Measurements from ENCODE around the gene FAM83G. TPM values are rescaled to one million over a fixed set of nuclear protein-coding genes. Genes with fewer than 3 reads are reported as not detected.

FAM83G gene
- total and polyA plus RNA-seq, 3 donors from 2014 or later: 2.5 to 4.7 (median 4.6) TPM

DNA sequence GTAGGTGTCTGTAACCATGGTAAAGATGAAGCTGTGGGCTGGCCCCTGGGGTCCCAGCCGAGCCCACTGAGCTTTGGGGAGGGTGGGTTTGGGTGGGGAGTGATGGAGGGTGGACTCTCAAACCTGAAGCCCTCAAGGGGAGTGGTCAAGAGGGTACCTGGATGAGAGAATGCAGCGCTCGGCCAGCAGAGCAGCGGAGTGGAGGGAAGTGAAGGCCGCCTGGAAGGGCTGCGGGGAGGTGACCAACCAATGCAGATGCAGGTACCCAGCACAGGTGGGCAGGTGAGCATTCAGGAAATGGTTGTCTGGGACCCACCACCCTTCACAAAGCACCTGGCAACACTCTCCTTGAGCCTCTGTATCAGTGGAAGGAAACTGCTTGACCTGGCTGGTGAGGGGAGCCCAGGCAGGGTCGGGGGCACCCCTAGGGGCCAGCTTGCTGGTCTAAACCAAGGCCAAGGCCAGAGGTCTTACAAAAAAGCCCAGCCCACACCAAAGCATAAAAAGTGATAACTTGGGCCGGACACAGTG, 56.0 kb downstream of the FAM83G start:
- 72 to 80% methylated on average over 8 of the region's 8 CpGs for WGBS, 2 donors
- no peak for TF ChIP-seq POLR2A (IDR thresholded peaks at IDR 0.05)
- TF ChIP-seq, protein P1, sequence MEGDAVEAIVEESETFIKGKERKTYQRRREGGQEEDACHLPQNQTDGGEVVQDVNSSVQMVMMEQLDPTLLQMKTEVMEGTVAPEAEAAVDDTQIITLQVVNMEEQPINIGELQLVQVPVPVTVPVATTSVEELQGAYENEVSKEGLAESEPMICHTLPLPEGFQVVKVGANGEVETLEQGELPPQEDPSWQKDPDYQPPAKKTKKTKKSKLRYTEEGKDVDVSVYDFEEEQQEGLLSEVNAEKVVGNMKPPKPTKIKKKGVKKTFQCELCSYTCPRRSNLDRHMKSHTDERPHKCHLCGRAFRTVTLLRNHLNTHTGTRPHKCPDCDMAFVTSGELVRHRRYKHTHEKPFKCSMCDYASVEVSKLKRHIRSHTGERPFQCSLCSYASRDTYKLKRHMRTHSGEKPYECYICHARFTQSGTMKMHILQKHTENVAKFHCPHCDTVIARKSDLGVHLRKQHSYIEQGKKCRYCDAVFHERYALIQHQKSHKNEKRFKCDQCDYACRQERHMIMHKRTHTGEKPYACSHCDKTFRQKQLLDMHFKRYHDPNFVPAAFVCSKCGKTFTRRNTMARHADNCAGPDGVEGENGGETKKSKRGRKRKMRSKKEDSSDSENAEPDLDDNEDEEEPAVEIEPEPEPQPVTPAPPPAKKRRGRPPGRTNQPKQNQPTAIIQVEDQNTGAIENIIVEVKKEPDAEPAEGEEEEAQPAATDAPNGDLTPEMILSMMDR (IDR thresholded peaks at IDR 0.05): no peak
- intact Hi-C loops (cut with DNase I; ENCODE audit: low total_unique reads): no loop called here
- Histone ChIP-seq H3K27ac (no peak overlapping the region), H3K27me3 (no peaks in the 10 kb centered on the region), H3K36me3 (ENCODE audit: low read depth, missing control alignments) (no peaks in the 10 kb centered on the region), H3K9me3 (no peaks in the 10 kb centered on the region), H3K4me1 (peaks cover 5% of the 10 kb centered on the region), H3K4me3 (no peak overlapping the region)
- DNase-seq: no peak

GRCh38 chr17:18947866-18948265, 56.7 kb downstream of the FAM83G start:
- intact Hi-C loops (cut with DNase I; ENCODE audit: low total_unique reads): no loop called here
- H3K9me3 ChIP-seq: no peaks in the 10 kb centered on the region
- H3K36me3 ChIP-seq (ENCODE audit: low read depth, missing control alignments): no peaks in the 10 kb centered on the region
- peaks cover 5% of the 10 kb centered on the region for H3K4me1 ChIP-seq
- TF ChIP-seq, protein P1 (IDR thresholded peaks at IDR 0.05): no peak
- no peak for TF ChIP-seq POLR2A (IDR thresholded peaks at IDR 0.05)
- WGBS, 2 donors: 74 to 89% methylated on average over 6 of the region's 6 CpGs
- no peaks in the 10 kb centered on the region for H3K27me3 ChIP-seq
- H3K4me3 ChIP-seq: no peak overlapping the region
- H3K27ac ChIP-seq: no peak overlapping the region
- DNase-seq: no peak

GRCh38 chr17:18946536-18946935, 58.0 kb downstream of the FAM83G start:
- WGBS, 2 donors: 74 to 87% methylated on average over 2 of the region's 2 CpGs
- DNase-seq: no peak
- Histone ChIP-seq H3K27ac (no peak overlapping the region), H3K27me3 (no peaks in the 10 kb centered on the region), H3K9me3 (no peaks in the 10 kb centered on the region), H3K4me3 (no peak overlapping the region), H3K4me1 (peaks cover 5% of the 10 kb centered on the region), H3K36me3 (ENCODE audit: low read depth, missing control alignments) (no peaks in the 10 kb centered on the region)
- intact Hi-C loops (cut with DNase I; ENCODE audit: low total_unique reads): no loop called here
- no peak for TF ChIP-seq POLR2A (IDR thresholded peaks at IDR 0.05)
- TF ChIP-seq, protein P1 (IDR thresholded peaks at IDR 0.05): no peak

GRCh38 chr17:18944646-18945045, 59.9 kb downstream of the FAM83G start:
- no peaks in the 10 kb centered on the region for H3K4me1 ChIP-seq
- H3K4me3 ChIP-seq: no peak overlapping the region
- no peak overlapping the region for H3K27ac ChIP-seq
- intact Hi-C loops (cut with DNase I; ENCODE audit: low total_unique reads): no loop called here
- TF ChIP-seq, protein P1 (IDR thresholded peaks at IDR 0.05): no peak
- no peak for TF ChIP-seq POLR2A (IDR thresholded peaks at IDR 0.05)
- no peak for DNase-seq
- WGBS, 2 donors: 83 to 86% methylated on average over 5 of the region's 5 CpGs
- no peaks in the 10 kb centered on the region for H3K36me3 ChIP-seq (ENCODE audit: low read depth, missing control alignments)
- no peaks in the 10 kb centered on the region for H3K9me3 ChIP-seq
- H3K27me3 ChIP-seq: no peaks in the 10 kb centered on the region

GRCh38 chr17:18938692-18939023, 65.9 kb downstream of the FAM83G start:
- 63 to 71% methylated on average over 2 of the region's 2 CpGs for WGBS, 2 donors

More at GRCh38 chr17:18938692-18939023, 65.9 kb downstream of the FAM83G start:
- H3K27me3 ChIP-seq: no peaks in the 10 kb centered on the region
- H3K4me3 ChIP-seq: no peak overlapping the region
- TF ChIP-seq, protein P1 (IDR thresholded peaks at IDR 0.05): no peak
- no peak for TF ChIP-seq POLR2A (IDR thresholded peaks at IDR 0.05)
- no peak for DNase-seq
- H3K36me3 ChIP-seq (ENCODE audit: low read depth, missing control alignments): no peaks in the 10 kb centered on the region
- H3K9me3 ChIP-seq: no peaks in the 10 kb centered on the region
- no peak overlapping the region for H3K27ac ChIP-seq
- no peaks in the 10 kb centered on the region for H3K4me1 ChIP-seq
- intact Hi-C loops (cut with DNase I; ENCODE audit: low total_unique reads): no loop called here

Measured in testis (tissue), 3 donors.